Measurements from ENCODE around the gene FILIP1L.

Gene FILIP1L

GRCh38 chr3:100114413-100115030, at the start of gene FILIP1L:
Gene FILIP1L, minus strand, starts transcription at chr3:100114501.
- DNase-seq (ENCODE audit: low spot score), result no peak
- TF ChIP-seq CTCF (IDR thresholded peaks at IDR 0.05; ENCODE audit: borderline replicate concordance, control extremely low read depth, extremely low read depth, insufficient read depth, missing control alignments), result no peak
- in situ Hi-C loops (cut with MboI; ENCODE audit: low sequenced_read_pairs, unreplicated experiment), result no loop called here

- in situ Hi-C loops (cut with MboI; ENCODE audit: low sequenced_read_pairs, unreplicated experiment), result no loop called here
- no peak for DNase-seq (ENCODE audit: low spot score)
- TF ChIP-seq CTCF (IDR thresholded peaks at IDR 0.05; ENCODE audit: borderline replicate concordance, control extremely low read depth, extremely low read depth, insufficient read depth, missing control alignments), result no peak
These were observed 49.5 kb upstream of the FILIP1L start for GRCh38 chr3:100163787-100164186.

GRCh38 chr3:100160521-100160920, 46.2 kb upstream of the FILIP1L start:
- no peak for TF ChIP-seq CTCF (IDR thresholded peaks at IDR 0.05; ENCODE audit: borderline replicate concordance, control extremely low read depth, extremely low read depth, insufficient read depth, missing control alignments)
- DNase-seq (ENCODE audit: low spot score), result no peak
- in situ Hi-C loops (cut with MboI; ENCODE audit: low sequenced_read_pairs, unreplicated experiment), result no loop called here

GRCh38 chr3:100159331-100160153, 45.2 kb upstream of the FILIP1L start:
- DNase-seq (ENCODE audit: low spot score), result no peak
- in situ Hi-C loops (cut with MboI; ENCODE audit: low sequenced_read_pairs, unreplicated experiment), result no loop called here
- no peak for TF ChIP-seq CTCF (IDR thresholded peaks at IDR 0.05; ENCODE audit: borderline replicate concordance, control extremely low read depth, extremely low read depth, insufficient read depth, missing control alignments)

GRCh38 chr3:100158918-100159330, 44.6 kb upstream of the FILIP1L start:
- DNase-seq (ENCODE audit: low spot score), result no peak
- in situ Hi-C loops (cut with MboI; ENCODE audit: low sequenced_read_pairs, unreplicated experiment), result no loop called here
- TF ChIP-seq CTCF (IDR thresholded peaks at IDR 0.05; ENCODE audit: borderline replicate concordance, control extremely low read depth, extremely low read depth, insufficient read depth, missing control alignments), result no peak

GRCh38 chr3:100157685-100158084, 43.4 kb upstream of the FILIP1L start:
- in situ Hi-C loops (cut with MboI; ENCODE audit: low sequenced_read_pairs, unreplicated experiment), result no loop called here
- no peak for TF ChIP-seq CTCF (IDR thresholded peaks at IDR 0.05; ENCODE audit: borderline replicate concordance, control extremely low read depth, extremely low read depth, insufficient read depth, missing control alignments)
- no peak for DNase-seq (ENCODE audit: low spot score)
